Measurements from ENCODE around the gene TEX53. TPM values are rescaled to one million over a fixed set of nuclear protein-coding genes. Genes with fewer than 3 reads are reported as not detected.
A peak's percentile ranks its signal among the peaks of the same experiment; 100 is the strongest.

TEX53 gene
- total RNA-seq, 1 donor from 2014 or later: not detected

GRCh38 chr9:114680259-114681001, 22.8 kb upstream of the TEX53 start:
- H3K9me3 Mint-ChIP-seq: no peaks in the 10 kb centered on the region
- H3K27ac Mint-ChIP-seq: no peak overlapping the region
- no peaks in the 10 kb centered on the region for H3K36me3 Mint-ChIP-seq
- TF ChIP-seq, protein P1, sequence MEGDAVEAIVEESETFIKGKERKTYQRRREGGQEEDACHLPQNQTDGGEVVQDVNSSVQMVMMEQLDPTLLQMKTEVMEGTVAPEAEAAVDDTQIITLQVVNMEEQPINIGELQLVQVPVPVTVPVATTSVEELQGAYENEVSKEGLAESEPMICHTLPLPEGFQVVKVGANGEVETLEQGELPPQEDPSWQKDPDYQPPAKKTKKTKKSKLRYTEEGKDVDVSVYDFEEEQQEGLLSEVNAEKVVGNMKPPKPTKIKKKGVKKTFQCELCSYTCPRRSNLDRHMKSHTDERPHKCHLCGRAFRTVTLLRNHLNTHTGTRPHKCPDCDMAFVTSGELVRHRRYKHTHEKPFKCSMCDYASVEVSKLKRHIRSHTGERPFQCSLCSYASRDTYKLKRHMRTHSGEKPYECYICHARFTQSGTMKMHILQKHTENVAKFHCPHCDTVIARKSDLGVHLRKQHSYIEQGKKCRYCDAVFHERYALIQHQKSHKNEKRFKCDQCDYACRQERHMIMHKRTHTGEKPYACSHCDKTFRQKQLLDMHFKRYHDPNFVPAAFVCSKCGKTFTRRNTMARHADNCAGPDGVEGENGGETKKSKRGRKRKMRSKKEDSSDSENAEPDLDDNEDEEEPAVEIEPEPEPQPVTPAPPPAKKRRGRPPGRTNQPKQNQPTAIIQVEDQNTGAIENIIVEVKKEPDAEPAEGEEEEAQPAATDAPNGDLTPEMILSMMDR (conservative IDR thresholded peaks at IDR 0.05): no peak
- DNase-seq (ENCODE audit: extremely low spot score, unreplicated experiment): no peak
- peaks cover 30% of the 10 kb centered on the region for H3K27me3 Mint-ChIP-seq
- H3K4me1 Mint-ChIP-seq (ENCODE audit: unreplicated experiment): peaks cover 21% of the 10 kb centered on the region
- H3K4me3 Mint-ChIP-seq: no peak overlapping the region

DNA sequence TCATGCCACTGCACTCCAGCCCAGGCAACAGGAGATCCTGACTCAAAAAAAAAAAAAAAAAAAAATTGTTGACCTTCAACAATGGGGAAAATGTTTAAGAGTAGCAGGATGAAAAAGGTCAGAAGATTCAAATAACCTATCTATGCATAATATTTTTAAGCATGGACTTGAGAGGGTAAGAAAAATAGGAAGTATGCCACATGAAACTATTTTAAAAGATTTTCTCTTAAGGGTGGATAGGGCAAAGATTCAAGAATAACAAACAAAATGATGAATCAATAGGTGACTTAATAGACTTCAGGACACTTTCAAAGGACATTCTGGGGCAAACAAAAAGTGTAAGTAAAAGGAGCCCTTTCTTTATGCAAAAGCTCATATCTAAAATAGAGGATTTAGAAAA, 21.2 kb upstream of the TEX53 start:
- no peak overlapping the region for H3K4me3 Mint-ChIP-seq
- no peak overlapping the region for H3K27ac Mint-ChIP-seq
- H3K4me1 Mint-ChIP-seq (ENCODE audit: unreplicated experiment): peaks cover 21% of the 10 kb centered on the region
- peaks cover 37% of the 10 kb centered on the region for H3K27me3 Mint-ChIP-seq
- TF ChIP-seq, protein P1 (conservative IDR thresholded peaks at IDR 0.05): no peak
- DNase-seq (ENCODE audit: extremely low spot score, unreplicated experiment): no peak
- H3K9me3 Mint-ChIP-seq: no peaks in the 10 kb centered on the region
- no peaks in the 10 kb centered on the region for H3K36me3 Mint-ChIP-seq

DNA sequence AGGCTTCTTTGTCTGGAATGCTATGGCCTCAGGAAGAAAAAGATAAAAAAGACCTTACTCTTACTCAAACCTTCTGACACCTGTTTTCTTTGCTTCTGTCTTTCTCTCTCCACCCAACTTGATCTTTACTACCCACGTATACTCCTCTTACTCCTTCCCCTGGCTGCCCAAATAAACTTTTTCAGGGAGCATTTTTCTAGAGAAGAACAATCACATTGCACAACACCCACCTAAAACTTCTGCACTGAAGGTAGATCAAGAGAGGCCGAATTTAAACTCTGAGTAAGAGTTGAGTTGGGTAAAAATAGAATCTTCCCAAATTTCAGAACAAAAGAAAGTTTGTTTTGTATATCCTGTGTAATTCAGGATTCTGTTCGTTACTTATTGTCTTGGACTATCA, 20.5 kb upstream of the TEX53 start:
- Mint-ChIP-seq H3K27ac (no peak overlapping the region), H3K4me1 (ENCODE audit: unreplicated experiment) (peaks cover 21% of the 10 kb centered on the region), H3K9me3 (no peaks in the 10 kb centered on the region), H3K4me3 (no peak overlapping the region), H3K36me3 (no peaks in the 10 kb centered on the region), H3K27me3 (peaks cover 37% of the 10 kb centered on the region)
- TF ChIP-seq, protein P1 (conservative IDR thresholded peaks at IDR 0.05): no peak
- DNase-seq (ENCODE audit: extremely low spot score, unreplicated experiment): no peak

DNA sequence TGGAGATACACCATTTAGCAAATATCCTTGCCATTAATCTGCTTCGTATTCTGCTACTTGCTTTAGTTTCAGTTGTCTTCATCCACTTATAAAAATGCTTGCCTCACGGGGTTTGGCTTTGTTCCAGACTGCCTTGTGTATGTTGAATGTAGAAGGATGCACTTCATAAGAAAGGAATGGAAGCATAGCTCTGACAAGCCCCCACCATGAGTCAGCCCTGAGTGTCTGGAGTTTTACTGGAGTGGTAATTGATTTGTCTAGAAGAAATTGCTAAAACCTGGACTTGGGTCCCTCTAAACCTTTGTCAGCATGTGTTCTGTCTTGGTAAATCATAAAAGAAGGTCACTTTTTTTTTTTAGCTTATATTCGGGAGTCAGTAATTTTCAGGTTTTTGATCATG, 19.8 kb upstream of the TEX53 start:
- Mint-ChIP-seq H3K9me3 (no peaks in the 10 kb centered on the region), H3K4me1 (ENCODE audit: unreplicated experiment) (peaks cover 21% of the 10 kb centered on the region), H3K27me3 (peaks cover 42% of the 10 kb centered on the region), H3K36me3 (no peaks in the 10 kb centered on the region), H3K27ac (peak overlapping the region; percentile 52), H3K4me3 (no peak overlapping the region)
- DNase-seq (ENCODE audit: extremely low spot score, unreplicated experiment): no peak
- TF ChIP-seq, protein P1 (conservative IDR thresholded peaks at IDR 0.05): no peak

DNA sequence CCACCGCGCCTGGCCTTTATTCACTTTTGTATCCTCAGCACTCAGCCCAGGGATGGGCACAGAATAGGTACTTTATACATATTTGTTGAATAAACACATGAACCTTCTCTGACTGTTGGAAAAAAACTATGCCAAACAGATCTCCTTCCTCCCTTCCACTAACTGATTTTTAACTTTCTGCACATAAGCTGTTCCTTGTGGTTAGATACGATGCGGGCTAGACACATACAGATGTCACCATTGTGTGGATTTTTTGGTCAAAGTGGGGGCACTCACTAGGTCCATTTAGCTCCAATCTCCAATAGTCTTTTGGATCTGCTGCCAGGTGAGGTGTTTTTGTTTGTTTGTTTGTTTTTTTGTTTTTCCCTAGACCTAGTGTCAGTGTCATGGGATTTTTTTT, 19.3 kb upstream of the TEX53 start:
- TF ChIP-seq, protein P1 (conservative IDR thresholded peaks at IDR 0.05): no peak
- H3K4me3 Mint-ChIP-seq: no peak overlapping the region

More for the DNA sequence above, 19.3 kb upstream of the TEX53 start:
- H3K4me1 Mint-ChIP-seq (ENCODE audit: unreplicated experiment): peaks cover 21% of the 10 kb centered on the region
- H3K9me3 Mint-ChIP-seq: no peaks in the 10 kb centered on the region
- no peak for DNase-seq (ENCODE audit: extremely low spot score, unreplicated experiment)
- no peaks in the 10 kb centered on the region for H3K36me3 Mint-ChIP-seq
- no peak overlapping the region for H3K27ac Mint-ChIP-seq
- peaks cover 42% of the 10 kb centered on the region for H3K27me3 Mint-ChIP-seq
